Spinal cord (tissue), 10 donors: ENCODE measurements around the gene MBD1. TPM values are rescaled to one million over a fixed set of nuclear protein-coding genes. Genes with fewer than 3 reads are reported as not detected.
"Not testable (repeated sequence)": the region's sequence is repeated elsewhere in the genome, so short reads cannot be mapped to it uniquely, and the experiment has no call there.

ENCODE experiments used
- DNase-seq, 6 donors: peaks; one replicate each; pipeline versions ENCODE4 v3.0.0 to v3.0.0-alpha.2; 2013 to 2015; ENCODE audit warnings: low spot score in 6 of 6, low read depth in 4 of 6
- H3K27ac ChIP-seq: one replicate; pipeline ENCODE4 v1.5.1; 2013; ENCODE audit warnings: low read depth, low read length, control low read depth
- H3K27me3 ChIP-seq: one replicate; pipeline ENCODE4 v1.6.1; 2013; ENCODE audit warnings: low read length; ENCODE audit not compliant: control insufficient read depth, insufficient read depth
- H3K36me3 ChIP-seq: one replicate; pipeline ENCODE4 v1.6.1; 2013; ENCODE audit warnings: low read length; ENCODE audit not compliant: control insufficient read depth, insufficient read depth
- H3K4me1 ChIP-seq: one replicate; pipeline ENCODE4 v1.6.1; 2013; ENCODE audit warnings: low read length; ENCODE audit not compliant: control insufficient read depth, insufficient read depth
- H3K4me3 ChIP-seq: one replicate; pipeline ENCODE4 v1.5.1; 2013; ENCODE audit warnings: low read depth, low read length, control low read depth
- H3K9me3 ChIP-seq: one replicate; pipeline ENCODE4 v1.6.1; 2013; ENCODE audit warnings: low read length; ENCODE audit not compliant: control insufficient read depth, insufficient read depth
- WGBS: methylation state at CpG from one replicate; pipeline ENCODE4 v1.1.5; 2013; ENCODE audit warnings: missing lambda C conversion rate; ENCODE audit not compliant: insufficient coverage; 5-methylcytosine and 5-hydroxymethylcytosine counted together
- polyA plus RNA-seq, 2 donors: library from polyadenylated mRNA; unstranded; fragments of 120-200 nt; gene quantifications; one replicate each; pipeline ENCODE4 v1.2.1, GENCODE V29; 2013; ENCODE audit not compliant: insufficient read length in 2 of 2
- total RNA-seq, 2 donors: library from RNA; depleted of rRNA in 1 of 2; stranded (reverse); fragments of 120-200 nt in 1 of 2; fragments of >200 nt in 1 of 2; gene quantifications; one replicate each; pipeline versions ENCODE4 v1.2.3 to v1.2.4, GENCODE V29; 2013 to 2014
- donor health status: healthy.

The MBD1 gene
- total and polyA plus RNA-seq, 4 donors, result 35.3 to 78.0 (median 71.2) TPM

- no peak overlapping the region for H3K4me3 ChIP-seq
- H3K27me3 ChIP-seq, result no peaks in the 10 kb centered on the region
- no peaks in the 10 kb centered on the region for H3K9me3 ChIP-seq
- H3K4me1 ChIP-seq, result no peaks in the 10 kb centered on the region
- no peak overlapping the region for H3K27ac ChIP-seq
- H3K36me3 ChIP-seq, result peaks cover 69% of the 10 kb centered on the region
- no peak for DNase-seq
- WGBS, result 96% methylated on average over 15 of the region's 17 CpGs
Observed at GRCh38 chr18:50274044-50274442, 7.3 kb downstream of the MBD1 start.

DNA sequence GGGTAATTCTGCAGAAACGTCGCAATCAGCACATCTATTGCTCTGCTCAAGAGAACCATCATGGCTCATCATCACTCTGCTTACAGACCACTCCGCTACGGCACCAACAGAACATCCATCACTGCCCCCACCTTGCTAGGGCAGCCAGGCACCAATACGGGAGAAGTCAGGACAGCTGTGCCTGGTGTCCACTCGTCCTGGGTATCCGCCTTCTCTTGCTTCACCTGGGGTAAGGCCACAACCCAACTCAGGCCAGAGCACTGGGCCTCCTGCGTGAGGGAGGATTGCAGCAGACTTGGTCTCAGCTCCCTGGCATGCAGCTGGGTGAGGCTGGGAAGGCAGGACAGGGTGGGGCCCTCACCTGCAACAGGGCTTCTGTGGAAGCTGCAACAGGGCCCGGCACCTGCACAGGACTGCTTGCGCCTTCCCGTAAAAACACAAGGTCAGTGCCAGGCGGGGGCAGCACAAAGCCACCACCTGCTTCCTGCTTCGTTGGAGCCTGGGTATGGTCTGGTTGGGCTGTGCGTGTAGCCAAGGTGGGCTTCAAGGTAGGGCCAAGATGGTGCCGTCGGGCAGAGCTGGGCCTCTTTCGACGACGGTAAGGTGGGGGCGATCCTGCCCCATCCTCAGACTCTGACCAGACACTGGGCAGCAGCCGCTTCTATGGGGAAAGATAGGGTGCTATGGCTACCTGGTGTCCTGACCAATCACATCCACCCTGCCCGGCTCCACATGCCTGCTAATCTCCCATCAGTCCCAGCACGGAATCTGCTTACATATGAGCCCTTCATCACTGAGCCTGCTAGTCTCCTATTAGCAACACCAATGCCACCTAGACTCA, 7.9 kb downstream of the MBD1 start:
- WGBS, result 95% methylated on average over 19 of the region's 23 CpGs
- Histone ChIP-seq H3K4me3 (no peak overlapping the region), H3K9me3 (no peaks in the 10 kb centered on the region), H3K4me1 (peaks cover 1% of the 10 kb centered on the region), H3K27ac (no peak overlapping the region), H3K27me3 (no peaks in the 10 kb centered on the region), H3K36me3 (peaks cover 71% of the 10 kb centered on the region)
- DNase-seq, result no peak

DNA sequence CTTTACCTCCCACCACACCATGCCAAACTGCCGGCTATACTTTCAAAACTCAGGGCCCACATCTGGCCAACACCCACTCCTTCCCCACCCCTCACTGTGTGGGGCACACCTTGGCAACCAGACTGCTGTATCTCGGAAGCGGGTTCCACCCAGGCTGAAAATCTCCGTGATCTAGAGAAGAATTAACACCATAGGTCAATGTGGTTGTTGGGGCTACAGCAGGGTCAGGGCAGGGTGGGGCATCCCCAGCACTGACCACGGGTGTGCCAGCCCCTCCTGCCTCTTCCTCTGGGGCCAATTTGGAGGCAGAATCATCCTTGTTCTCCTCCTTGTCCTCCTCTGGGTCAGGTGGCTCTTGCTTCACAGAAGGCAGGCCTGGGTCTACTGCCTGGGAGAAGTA, 8.8 kb downstream of the MBD1 start:
- Histone ChIP-seq H3K9me3 (no peaks in the 10 kb centered on the region), H3K36me3 (peaks cover 76% of the 10 kb centered on the region), H3K4me3 (no peak overlapping the region), H3K27ac (no peak overlapping the region), H3K27me3 (no peaks in the 10 kb centered on the region), H3K4me1 (peaks cover 7% of the 10 kb centered on the region)
- 84% methylated on average over 4 of the region's 5 CpGs for WGBS
- no peak for DNase-seq

DNA sequence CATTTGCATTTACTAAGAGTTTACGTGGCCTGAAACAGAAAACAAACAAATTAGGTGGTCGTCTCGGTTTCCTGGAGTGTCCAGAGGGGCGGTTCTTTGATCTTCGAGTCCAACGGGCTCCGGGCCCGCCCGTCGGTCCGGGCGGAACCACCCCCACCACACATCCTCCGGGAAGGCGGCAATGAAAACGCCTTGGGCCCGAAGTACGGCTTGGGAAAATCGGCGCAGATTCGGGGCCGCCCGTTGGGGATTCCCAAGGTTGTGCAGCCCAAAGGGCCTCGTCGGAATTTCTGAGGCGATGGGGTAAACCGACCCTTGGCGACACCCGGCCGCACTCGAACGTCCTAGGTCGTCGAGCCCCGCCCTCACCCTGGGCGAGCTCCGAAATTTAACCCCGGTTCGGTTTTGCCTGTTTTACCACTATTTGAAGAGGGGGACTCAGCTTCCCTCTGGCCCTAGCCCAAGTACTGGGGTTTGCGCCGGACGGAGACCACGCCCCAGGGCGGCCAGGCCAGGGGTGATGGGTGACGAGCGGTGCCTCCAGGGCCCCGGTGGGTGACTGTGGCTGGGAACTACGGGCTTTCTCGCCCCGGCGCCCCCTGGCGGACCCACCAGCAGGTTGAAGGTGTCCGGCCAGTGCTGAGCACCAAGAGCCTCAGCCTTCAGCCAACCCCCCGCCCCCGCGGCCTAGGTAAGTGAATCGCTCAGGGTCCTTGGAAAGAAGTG, 13.1 kb downstream of the MBD1 start:
- Histone ChIP-seq H3K4me3 (peak overlapping the region; percentile 51), H3K9me3 (no peaks in the 10 kb centered on the region), H3K4me1 (peaks cover 23% of the 10 kb centered on the region), H3K27ac (peak overlapping the region; percentile 70), H3K36me3 (peaks cover 40% of the 10 kb centered on the region), H3K27me3 (no peaks in the 10 kb centered on the region)
- 16% methylated on average over 48 of the region's 56 CpGs for WGBS
- DNase-seq, result peak in 2 of 6 donors; percentile 63 to 78

GRCh38 chr18:50266248-50266704, 15.0 kb downstream of the MBD1 start, which contains the start of gene CFAP53:
TSS of gene CFAP53 (minus strand) at chr18:50266495. CDS start at chr18:50266404, 91 bp downstream.
- H3K27ac ChIP-seq, result peak within 1 kb of the TSS; percentile 49
- WGBS, result under 1% methylated on average over 35 of the region's 37 CpGs
- no peaks in the 10 kb centered on the region for H3K27me3 ChIP-seq
- H3K9me3 ChIP-seq, result no peaks in the 10 kb centered on the region
- H3K4me3 ChIP-seq, result peak within 1 kb of the TSS; percentile 71
- peaks cover 24% of the 10 kb centered on the region for H3K36me3 ChIP-seq
- DNase-seq, result peak in 5 of 6 donors; percentile 69 to 96 (median 85)
- peaks cover 23% of the 10 kb centered on the region for H3K4me1 ChIP-seq

DNA sequence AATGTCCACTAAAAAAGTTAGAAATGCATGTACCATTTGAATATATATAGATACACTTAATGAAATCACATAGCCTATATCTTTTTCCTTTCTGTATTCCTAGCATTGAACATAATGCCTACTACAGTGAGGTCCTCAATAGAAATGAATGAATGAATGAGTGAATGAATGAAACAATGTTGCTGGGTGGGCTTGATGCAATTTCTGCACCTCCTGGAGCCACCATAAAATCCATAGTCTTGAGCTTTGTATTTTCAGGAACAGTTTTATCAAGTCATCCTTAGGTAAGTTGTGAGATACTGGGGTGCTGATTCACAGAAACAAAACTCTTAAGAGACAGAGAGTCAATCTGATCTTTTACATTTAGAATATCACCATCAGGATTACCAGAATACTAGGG, 18.3 kb downstream of the MBD1 start:
- no peak for DNase-seq
- H3K9me3 ChIP-seq, result peaks cover 1% of the 10 kb centered on the region
- peaks cover 5% of the 10 kb centered on the region for H3K36me3 ChIP-seq
- no peak overlapping the region for H3K4me3 ChIP-seq
- H3K27me3 ChIP-seq, result no peaks in the 10 kb centered on the region
- H3K27ac ChIP-seq, result no peak overlapping the region
- peaks cover 18% of the 10 kb centered on the region for H3K4me1 ChIP-seq

GRCh38 chr18:50250935-50251334, 30.4 kb downstream of the MBD1 start:
- Histone ChIP-seq H3K27me3 (no peaks in the 10 kb centered on the region), H3K4me3 (no peak overlapping the region), H3K36me3 (no peaks in the 10 kb centered on the region), H3K27ac (no peak overlapping the region), H3K9me3 (no peaks in the 10 kb centered on the region), H3K4me1 (no peaks in the 10 kb centered on the region)
- DNase-seq, result no peak
- WGBS, result 100% methylated on average over 1 of the region's 3 CpGs

DNA sequence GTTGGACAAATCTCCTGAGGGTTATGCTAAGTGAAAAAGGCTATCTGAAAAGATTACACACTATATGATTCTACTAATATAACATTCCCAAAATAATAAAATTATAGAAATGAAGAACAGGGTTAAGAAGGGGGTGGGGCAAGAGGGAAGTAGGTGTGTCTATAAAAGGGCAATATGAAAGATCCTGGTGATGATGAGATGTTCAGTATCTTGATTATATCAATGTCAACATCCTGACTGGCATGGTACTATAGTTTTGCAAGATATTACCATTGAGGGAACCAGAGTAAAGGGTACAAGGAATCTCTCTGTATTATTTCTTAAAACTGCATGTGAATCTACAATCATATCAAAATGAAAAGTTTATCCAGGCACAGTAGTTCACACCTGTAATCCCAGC, 31.7 kb downstream of the MBD1 start:
- DNase-seq, result no peak
- H3K9me3 ChIP-seq, result no peaks in the 10 kb centered on the region
- H3K27ac ChIP-seq, result no peak overlapping the region

GRCh38 chr18:50247561-50247960, 33.8 kb downstream of the MBD1 start:
- Histone ChIP-seq H3K27ac (no peak overlapping the region), H3K36me3 (no peaks in the 10 kb centered on the region), H3K27me3 (no peaks in the 10 kb centered on the region), H3K9me3 (no peaks in the 10 kb centered on the region), H3K4me1 (no peaks in the 10 kb centered on the region), H3K4me3 (no peak overlapping the region)
- no peak for DNase-seq

More for the DNA sequence above, 31.7 kb downstream of the MBD1 start:
- Histone ChIP-seq H3K4me3 (no peak overlapping the region), H3K36me3 (no peaks in the 10 kb centered on the region), H3K4me1 (no peaks in the 10 kb centered on the region), H3K27me3 (no peaks in the 10 kb centered on the region)

- not testable (repeated sequence) for H3K4me3 ChIP-seq, H3K27me3 ChIP-seq, H3K9me3 ChIP-seq, H3K4me1 ChIP-seq, H3K27ac ChIP-seq, H3K36me3 ChIP-seq, DNase-seq
- WGBS, result 70% methylated on average over 5 of the region's 8 CpGs
Observed at GRCh38 chr18:50241768-50242167, 39.6 kb downstream of the MBD1 start.
